A549 (cell line): ENCODE results near the gene DNAH1. TPM values are rescaled to one million over a fixed set of nuclear protein-coding genes. Genes with fewer than 3 reads are reported as not detected.

ENCODE experiments used
- ATAC-seq, 2 experiments: fragments of 200-7000 bp in 1 of 2; fragments of >200 bp in 1 of 2; cut with Nextera tagmentation in 1 of 2; cut with Tn5 transposase in 1 of 2; 3 replicates each; pipeline versions ENCODE4 v1.8.0 to v1.9.1; 2018 to 2020; ENCODE audit warnings: mild to moderate bottlenecking in 1 of 2, moderate library complexity in 1 of 2
- CTCF ChIA-PET: fragments of 300-600 bp; sonication (Branson Sonifier 250); formaldehyde crosslinking; extraction: SDS; loops from one replicate; lab custom pipeline; 2021; ENCODE audit warnings: antibody characterized with exemption, inconsistent platforms; lab: Yijun Ruan, JAX
- POLR2A ChIA-PET: fragments of 350-600 bp; formaldehyde crosslinking; extraction: SDS; loops from one replicate; lab custom pipeline; 2021; ENCODE audit warnings: antibody characterized with exemption, inconsistent platforms; lab: Yijun Ruan, JAX
- DNase-seq, 2 experiments: peaks; one replicate each; pipeline versions ENCODE4 v3.0.0 to v3.0.0-alpha.2; 2011 to 2016; ENCODE audit warnings: low read depth in 1 of 2, low spot score in 1 of 2
- FAIRE-seq: peaks from 2 replicates; lab custom pipeline; 2011; peaks lifted over from hg19 to GRCh38; lab: Jason Lieb, UNC
- H3K27ac ChIP-seq, 2 experiments: fragments of >200 bp; sonication (Bioruptor Twin); formaldehyde crosslinking; 3 replicates each; pipeline ENCODE4 v1.5.1; 2016 to 2017
- H3K4me1 ChIP-seq: fragments of >200 bp; sonication (Bioruptor Twin); formaldehyde crosslinking; 3 replicates; pipeline ENCODE4 v1.6.1; 2016
- H3K4me2 ChIP-seq: fragments of >200 bp; sonication (Bioruptor Twin); formaldehyde crosslinking; 3 replicates; pipeline ENCODE4 v1.6.1; 2016
- H3K4me3 ChIP-seq: fragments of >200 bp; sonication (Bioruptor Twin); formaldehyde crosslinking; 3 replicates; pipeline ENCODE4 v1.5.1; 2016
- H3K9me3 ChIP-seq: fragments of >200 bp; sonication (Bioruptor Twin); formaldehyde crosslinking; 3 replicates; pipeline ENCODE4 v1.6.1; 2016
- BHLHE40 ChIP-seq: IDR thresholded peaks from 2 replicates; pipeline ENCODE4 v1.6.1; 2012; ENCODE audit warnings: low read depth, low read length, inconsistent platforms
- CBX2 ChIP-seq: fragments of 200-600 bp; sonication (generic); IDR thresholded peaks from 2 replicates; pipeline ENCODE4 v1.6.1; 2016; ENCODE audit warnings: low read depth, mild to moderate bottlenecking, borderline replicate concordance
- CBX8 ChIP-seq: fragments of 200-600 bp; sonication (generic); IDR thresholded peaks from 2 replicates; pipeline ENCODE4 v1.6.1; 2016
- FOSL2 ChIP-seq, 2 experiments: fragments of 450-650 bp in 1 of 2; fragments of >200 bp in 1 of 2; sonication (Bioruptor Twin) in 1 of 2; formaldehyde crosslinking; IDR thresholded peaks; 2 replicates each; pipeline versions ENCODE4 v1.5.0 to v1.6.1; 2016 to 2020; ENCODE audit warnings: mild to moderate bottlenecking in 1 of 2, moderate library complexity in 1 of 2
- HDAC2 ChIP-seq: fragments of 200-600 bp; sonication (generic); IDR thresholded peaks from 2 replicates; pipeline ENCODE4 v1.6.1; 2016
- HOXB13 ChIP-seq: fragments of 250-450 bp; sonication (Bioruptor Pico); IDR thresholded peaks from 2 replicates; pipeline ENCODE4 v1.5.0; 2020; ENCODE audit warnings: low read depth, mild to moderate bottlenecking, moderate library complexity
- JUN ChIP-seq, 2 experiments: fragments of >200 bp; sonication (Bioruptor Twin); formaldehyde crosslinking; IDR thresholded peaks; 2 replicates in 1 of 2; 3 replicates in 1 of 2; pipeline ENCODE4 v1.6.1; 2016 to 2017
- KDM5A ChIP-seq: fragments of 200-600 bp; sonication (generic); IDR thresholded peaks from 2 replicates; pipeline ENCODE4 v1.6.1; 2016; ENCODE audit warnings: antibody characterized with exemption, mild to moderate bottlenecking
- NPAS2 ChIP-seq: fragments of 250-450 bp; sonication (Bioruptor Pico); IDR thresholded peaks from 2 replicates; pipeline ENCODE4 v1.8.0; 2022; ENCODE audit warnings: mild to moderate bottlenecking, moderate library complexity, borderline replicate concordance
- NR3C1 ChIP-seq: fragments of >200 bp; sonication (Bioruptor Twin); formaldehyde crosslinking; IDR thresholded peaks from 3 replicates; pipeline ENCODE4 v1.6.1; 2017
- PHF8 ChIP-seq: fragments of 200-600 bp; sonication (generic); IDR thresholded peaks from 2 replicates; pipeline ENCODE4 v1.6.1; 2016; ENCODE audit warnings: low read depth, mild to moderate bottlenecking, antibody characterized with exemption, moderate library complexity, borderline replicate concordance
- POLR2A ChIP-seq: IDR thresholded peaks from 2 replicates; pipeline ENCODE4 v1.6.1; 2012; ENCODE audit warnings: mild to moderate bottlenecking, low read length
- RARB ChIP-seq: fragments of 250-450 bp; sonication (Bioruptor Pico); IDR thresholded peaks from 2 replicates; pipeline ENCODE4 v1.8.0; 2021; ENCODE audit warnings: mild to moderate bottlenecking, moderate library complexity
- RCOR1 ChIP-seq: fragments of 150-350 bp; IDR thresholded peaks from 2 replicates; pipeline ENCODE4 v1.6.1; 2014; ENCODE audit warnings: antibody characterized with exemption, low read length, low read depth
- RNF2 ChIP-seq: fragments of 200-600 bp; sonication (generic); IDR thresholded peaks from 2 replicates; pipeline ENCODE4 v1.6.1; 2016; ENCODE audit warnings: low read depth, mild to moderate bottlenecking, antibody characterized with exemption, moderate library complexity, borderline replicate concordance
- SMC3 ChIP-seq: fragments of >200 bp; sonication (Bioruptor Twin); formaldehyde crosslinking; IDR thresholded peaks from 3 replicates; pipeline ENCODE4 v1.6.1; 2018; ENCODE audit warnings: inconsistent platforms
- TP53 ChIP-seq: fragments of 250-450 bp; sonication (Bioruptor Pico); IDR thresholded peaks from 2 replicates; pipeline ENCODE4 v1.5.0; 2021; ENCODE audit warnings: mild to moderate bottlenecking, moderate library complexity
- ZC3H11A ChIP-seq: fragments of 450-650 bp; IDR thresholded peaks from 2 replicates; pipeline ENCODE4 v1.6.1; 2014; ENCODE audit warnings: antibody characterized with exemption, mild to moderate bottlenecking
- ZFP36 ChIP-seq: fragments of 450-650 bp; IDR thresholded peaks from 2 replicates; pipeline ENCODE4 v1.6.1; 2014; ENCODE audit warnings: borderline replicate concordance; ENCODE audit not compliant: partially characterized antibody
- ZNF302 ChIP-seq: fragments of 250-450 bp; sonication (Bioruptor Pico); IDR thresholded peaks from 2 replicates; pipeline ENCODE4 v1.9.0; 2021; ENCODE audit warnings: inconsistent platforms, mild to moderate bottlenecking, moderate library complexity
- ZSCAN20 ChIP-seq: fragments of 250-450 bp; sonication (Bioruptor Pico); IDR thresholded peaks from 2 replicates; pipeline ENCODE4 v1.8.0; 2022; ENCODE audit warnings: mild to moderate bottlenecking, moderate library complexity
- WGBS: methylation state at CpG from one replicate; pipeline ENCODE4 v1.1.6; 2017; ENCODE audit errors: missing lambda C conversion rate; 5-methylcytosine and 5-hydroxymethylcytosine counted together
- polyA plus RNA-seq, 4 experiments: library from polyadenylated mRNA; depleted of rRNA in 3 of 4; stranded (reverse); fragments of >200 nt; fragmentation: RNase III in 1 of 4; extraction: RNeasy Plus Mini Kit Qiagen cat#74134 plus additional on column Dnase treatment in 1 of 4; gene quantifications; 2 replicates in 3 of 4; 3 replicates in 1 of 4; pipeline ENCODE4 v1.2.3, GENCODE V29; 2011 to 2017
- TF ChIP-seq, protein P1 (sequence below): fragments of 250-450 bp; sonication (Bioruptor Pico); IDR thresholded peaks from 2 replicates; pipeline ENCODE4 v1.5.0; 2021; ENCODE audit warnings: mild to moderate bottlenecking, moderate library complexity, borderline replicate concordance
- TF ChIP-seq, protein P2 (sequence below): IDR thresholded peaks from 2 replicates; pipeline ENCODE4 v1.6.1; 2012
- TF ChIP-seq, protein P3 (sequence below): fragments of >200 bp; sonication (Bioruptor Twin); formaldehyde crosslinking; IDR thresholded peaks from 3 replicates; pipeline ENCODE4 v1.5.1; 2016

The DNAH1 gene
- polyA plus RNA-seq, 2 of the 4 experiments (the other 2 are of a cell fraction) = 0.65 to 1.6 TPM

DNA sequence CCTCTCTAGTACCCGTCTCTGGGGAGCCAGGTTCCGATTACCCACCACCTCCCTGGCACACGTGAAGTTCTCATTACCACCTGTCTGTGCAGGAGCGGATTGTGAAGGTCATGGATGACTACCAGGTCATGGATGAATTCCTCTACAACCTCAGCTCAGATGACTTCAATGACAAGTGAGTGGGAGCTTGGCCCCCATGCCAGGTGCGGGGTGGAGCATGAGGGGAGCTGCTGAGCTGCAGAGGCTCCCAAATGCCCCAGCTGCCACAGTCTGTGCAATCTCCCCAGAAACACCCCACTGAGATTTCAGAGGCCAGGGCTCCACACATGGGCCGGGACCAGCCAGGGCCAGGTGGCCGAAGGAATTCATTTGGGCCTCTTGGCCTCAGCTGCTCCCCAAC, 34.3 kb downstream of the DNAH1 start:
- TF ChIP-seq ZC3H11A (no peak), SMC3 (no peak), RCOR1 (no peak), CBX2 (no peak), RARB (CRISPR knock-in tag) (no peak)
- TF ChIP-seq, all 56 proteins: peak for 0
- DNase-seq (no peak), FAIRE-seq (no peak), ATAC-seq (no peak)
- Histone ChIP-seq H3K9me3 (no peaks in the 10 kb centered on the region), H3K4me1 (no peaks in the 10 kb centered on the region), H3K4me3 (no peak overlapping the region), H3K27ac (no peak overlapping the region), H3K4me2 (no peak overlapping the region)
- CTCF ChIA-PET = interaction anchor here (1.6 to 7.0 kb wide), 3 partner anchors 10 to 119 kb away, joined by 3 to 46 read pairs (median 8); no protein-coding TSS in a partner anchor
- POLR2A ChIA-PET = no interaction called here
- 95% methylated on average over 4 of the region's 7 CpGs for whole genome bisulfite sequencing

DNA sequence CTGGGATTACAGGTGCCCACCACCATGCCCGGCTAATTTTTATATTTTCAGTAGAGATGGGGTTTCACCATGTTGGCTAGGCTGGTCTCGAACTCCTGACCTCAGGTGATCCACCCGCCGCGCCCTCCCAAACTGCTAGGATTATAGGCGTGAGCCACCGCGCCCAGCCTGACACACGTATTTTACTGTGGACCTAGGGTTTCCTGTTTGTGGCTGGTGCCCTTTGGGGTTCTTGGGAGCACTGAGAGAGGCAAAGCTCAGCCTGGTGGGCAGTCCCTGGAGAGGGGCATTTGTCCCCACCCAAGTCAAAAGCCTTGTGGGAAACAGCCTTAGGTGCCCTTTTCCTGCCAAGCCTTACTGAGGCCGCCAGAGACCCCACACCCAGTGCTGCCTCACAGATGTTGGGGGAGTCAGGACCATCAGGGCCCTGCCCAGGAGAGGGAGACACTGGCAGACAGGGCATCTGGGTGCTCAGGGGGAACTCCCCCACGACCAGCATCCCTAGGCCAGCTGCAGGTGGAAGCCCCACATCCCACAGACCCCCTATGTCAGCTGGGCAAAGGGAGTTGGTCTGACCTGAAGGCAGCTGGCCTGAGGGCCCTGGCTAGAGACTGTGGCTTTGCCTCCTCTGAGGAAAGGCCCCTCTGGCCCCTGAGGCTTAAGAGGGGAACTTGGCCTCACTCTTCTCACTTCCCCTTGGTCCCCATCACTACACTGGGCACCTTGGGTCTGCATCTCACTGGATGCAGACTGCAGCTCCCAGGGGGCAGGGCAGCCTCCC, 35.1 kb downstream of the DNAH1 start:
- TF ChIP-seq, protein P1, sequence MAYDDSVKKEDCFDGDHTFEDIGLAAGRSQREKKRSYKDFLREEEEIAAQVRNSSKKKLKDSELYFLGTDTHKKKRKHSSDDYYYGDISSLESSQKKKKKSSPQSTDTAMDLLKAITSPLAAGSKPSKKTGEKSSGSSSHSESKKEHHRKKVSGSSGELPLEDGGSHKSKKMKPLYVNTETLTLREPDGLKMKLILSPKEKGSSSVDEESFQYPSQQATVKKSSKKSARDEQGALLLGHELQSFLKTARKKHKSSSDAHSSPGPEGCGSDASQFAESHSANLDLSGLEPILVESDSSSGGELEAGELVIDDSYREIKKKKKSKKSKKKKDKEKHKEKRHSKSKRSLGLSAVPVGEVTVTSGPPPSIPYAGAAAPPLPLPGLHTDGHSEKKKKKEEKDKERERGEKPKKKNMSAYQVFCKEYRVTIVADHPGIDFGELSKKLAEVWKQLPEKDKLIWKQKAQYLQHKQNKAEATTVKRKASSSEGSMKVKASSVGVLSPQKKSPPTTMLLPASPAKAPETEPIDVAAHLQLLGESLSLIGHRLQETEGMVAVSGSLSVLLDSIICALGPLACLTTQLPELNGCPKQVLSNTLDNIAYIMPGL (CRISPR knock-in tag) = no peak
- no peak for TF ChIP-seq NPAS2 (CRISPR knock-in tag)
- no peak for TF ChIP-seq ZNF302 (CRISPR knock-in tag)
- TF ChIP-seq POLR2A = no peak
- no peak for TF ChIP-seq NR3C1
- TF ChIP-seq ZC3H11A = no peak
- TF ChIP-seq, protein P2, sequence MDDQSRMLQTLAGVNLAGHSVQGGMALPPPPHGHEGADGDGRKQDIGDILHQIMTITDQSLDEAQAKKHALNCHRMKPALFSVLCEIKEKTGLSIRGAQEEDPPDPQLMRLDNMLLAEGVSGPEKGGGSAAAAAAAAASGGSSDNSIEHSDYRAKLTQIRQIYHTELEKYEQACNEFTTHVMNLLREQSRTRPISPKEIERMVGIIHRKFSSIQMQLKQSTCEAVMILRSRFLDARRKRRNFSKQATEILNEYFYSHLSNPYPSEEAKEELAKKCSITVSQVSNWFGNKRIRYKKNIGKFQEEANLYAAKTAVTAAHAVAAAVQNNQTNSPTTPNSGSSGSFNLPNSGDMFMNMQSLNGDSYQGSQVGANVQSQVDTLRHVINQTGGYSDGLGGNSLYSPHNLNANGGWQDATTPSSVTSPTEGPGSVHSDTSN = no peak
- TF ChIP-seq KDM5A = no peak
- TF ChIP-seq SMC3 = no peak
- TF ChIP-seq RNF2 = no peak
- TF ChIP-seq ZFP36 = no peak
- TF ChIP-seq CBX8 = no peak
- no peak for TF ChIP-seq PHF8
- DNase-seq (no peak), ATAC-seq (no peak), FAIRE-seq (no peak)
- no peaks in the 10 kb centered on the region for H3K4me1 ChIP-seq
- H3K27ac ChIP-seq = no peak overlapping the region
- 33% methylated on average over 1 of the region's 11 CpGs for WGBS
- CTCF ChIA-PET = interaction anchor here (1.4 to 7.0 kb wide), 3 partner anchors 11 to 130 kb away, joined by 5 to 46 read pairs (median 8); no protein-coding TSS in a partner anchor
- no peaks in the 10 kb centered on the region for H3K9me3 ChIP-seq
- POLR2A ChIA-PET = no interaction called here
- H3K4me3 ChIP-seq = no peak overlapping the region
- no peak overlapping the region for H3K4me2 ChIP-seq

DNA sequence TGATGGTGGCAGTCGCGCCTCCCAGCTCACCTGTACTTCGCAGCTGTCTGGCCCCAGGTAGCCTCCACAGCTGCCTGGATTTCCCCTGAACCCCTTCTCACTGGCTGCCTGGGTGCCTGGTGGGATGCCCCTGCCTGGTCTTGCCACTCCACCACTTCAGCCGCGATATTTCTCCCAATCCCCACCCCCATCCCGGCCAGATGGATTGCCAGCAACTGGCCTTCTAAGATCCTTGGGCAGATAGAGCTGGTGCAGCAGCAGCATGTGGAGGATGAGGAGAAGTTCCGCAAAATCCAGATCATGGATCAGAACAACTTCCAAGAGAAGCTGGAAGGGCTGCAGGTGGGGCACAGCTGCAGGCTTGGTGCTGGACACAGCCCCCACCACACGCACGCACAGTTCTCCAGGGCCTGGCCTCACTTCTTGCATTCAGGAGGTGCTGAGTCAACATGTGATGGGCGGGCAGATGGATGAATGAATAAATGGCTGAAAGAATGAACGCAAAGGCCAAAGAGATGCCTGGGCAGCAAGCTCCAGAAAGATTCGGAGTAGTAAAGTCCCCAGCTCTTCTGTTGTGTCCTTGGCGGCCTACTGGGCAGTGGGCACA, 35.7 kb downstream of the DNAH1 start:
- no peak for FAIRE-seq
- no peak for ATAC-seq
- no peak for TF ChIP-seq CBX2
- TF ChIP-seq HOXB13 (CRISPR knock-in tag) = no peak
- no peak for TF ChIP-seq JUN (IDR thresholded peaks at IDR 0.05)
- no peak for TF ChIP-seq HDAC2
- TF ChIP-seq ZSCAN20 = no peak
- TF ChIP-seq, protein P1 (CRISPR knock-in tag) = no peak
- no peak for TF ChIP-seq NPAS2 (CRISPR knock-in tag)
- TF ChIP-seq, protein P3, sequence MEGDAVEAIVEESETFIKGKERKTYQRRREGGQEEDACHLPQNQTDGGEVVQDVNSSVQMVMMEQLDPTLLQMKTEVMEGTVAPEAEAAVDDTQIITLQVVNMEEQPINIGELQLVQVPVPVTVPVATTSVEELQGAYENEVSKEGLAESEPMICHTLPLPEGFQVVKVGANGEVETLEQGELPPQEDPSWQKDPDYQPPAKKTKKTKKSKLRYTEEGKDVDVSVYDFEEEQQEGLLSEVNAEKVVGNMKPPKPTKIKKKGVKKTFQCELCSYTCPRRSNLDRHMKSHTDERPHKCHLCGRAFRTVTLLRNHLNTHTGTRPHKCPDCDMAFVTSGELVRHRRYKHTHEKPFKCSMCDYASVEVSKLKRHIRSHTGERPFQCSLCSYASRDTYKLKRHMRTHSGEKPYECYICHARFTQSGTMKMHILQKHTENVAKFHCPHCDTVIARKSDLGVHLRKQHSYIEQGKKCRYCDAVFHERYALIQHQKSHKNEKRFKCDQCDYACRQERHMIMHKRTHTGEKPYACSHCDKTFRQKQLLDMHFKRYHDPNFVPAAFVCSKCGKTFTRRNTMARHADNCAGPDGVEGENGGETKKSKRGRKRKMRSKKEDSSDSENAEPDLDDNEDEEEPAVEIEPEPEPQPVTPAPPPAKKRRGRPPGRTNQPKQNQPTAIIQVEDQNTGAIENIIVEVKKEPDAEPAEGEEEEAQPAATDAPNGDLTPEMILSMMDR = no peak
- TF ChIP-seq RCOR1 = no peak
- no peak for TF ChIP-seq TP53
- TF ChIP-seq, protein P2 = no peak
- no peak for TF ChIP-seq BHLHE40
- no peak for TF ChIP-seq FOSL2 (IDR thresholded peaks at IDR 0.05)
- TF ChIP-seq FOSL2 (CRISPR knock-in tag; IDR thresholded peaks at IDR 0.05) = no peak

More for the DNA sequence above, 35.7 kb downstream of the DNAH1 start:
- Histone ChIP-seq H3K4me2 (no peak overlapping the region), H3K9me3 (no peaks in the 10 kb centered on the region), H3K4me3 (no peak overlapping the region), H3K4me1 (no peaks in the 10 kb centered on the region), H3K27ac (no peak overlapping the region)
- 83% methylated on average over 12 of the region's 13 CpGs for WGBS
- ChIA-PET CTCF (interaction anchor here (0.8 to 7.0 kb wide), 5 partner anchors 9 to 131 kb away, joined by 3 to 46 read pairs (median 5); no protein-coding TSS in a partner anchor), POLR2A (no interaction called here)
- DNase-seq = no peak
